ENCODE data around the gene CD93. TPM values are rescaled to one million over a fixed set of nuclear protein-coding genes. Genes with fewer than 3 reads are reported as not detected.

The CD93 gene
- total and polyA plus RNA-seq, 3 donors from 2014 or later: 9.4 to 14.8 (median 14.2) TPM

GRCh38 chr20:23118766-23119165 lies 32.6 kb upstream of the CD93 start:
- Histone ChIP-seq H3K27ac (no peak overlapping the region), H3K4me1 (no peaks in the 10 kb centered on the region), H3K9me3 (no peaks in the 10 kb centered on the region), H3K27me3 (no peaks in the 10 kb centered on the region), H3K4me3 (no peak overlapping the region), H3K36me3 (ENCODE audit: low read depth, missing control alignments) (no peaks in the 10 kb centered on the region)
- intact Hi-C loops (cut with DNase I; ENCODE audit: low total_unique reads): no loop called here
- TF ChIP-seq POLR2A (IDR thresholded peaks at IDR 0.05) (no peak), CTCF (IDR thresholded peaks at IDR 0.05) (no peak)
- DNase-seq: no peak
- WGBS, 2 donors: 84 to 96% methylated on average over 4 to 9 of the region's 9 CpGs

GRCh38 chr20:23118144-23118543 lies 32.0 kb upstream of the CD93 start:
- Histone ChIP-seq H3K4me1 (no peaks in the 10 kb centered on the region), H3K36me3 (ENCODE audit: low read depth, missing control alignments) (no peaks in the 10 kb centered on the region), H3K27ac (no peak overlapping the region), H3K27me3 (no peaks in the 10 kb centered on the region), H3K4me3 (no peak overlapping the region), H3K9me3 (no peaks in the 10 kb centered on the region)
- intact Hi-C loops (cut with DNase I; ENCODE audit: low total_unique reads): no loop called here
- 96 to 97% methylated on average over 7 to 8 of the region's 8 CpGs for WGBS, 2 donors
- no peak for TF ChIP-seq CTCF (IDR thresholded peaks at IDR 0.05)
- TF ChIP-seq POLR2A (IDR thresholded peaks at IDR 0.05): no peak
- DNase-seq: no peak

GRCh38 chr20:23117738-23118137 lies 31.6 kb upstream of the CD93 start:
- H3K27me3 ChIP-seq: no peaks in the 10 kb centered on the region

GRCh38 chr20:23116311-23117089 lies 30.4 kb upstream of the CD93 start:
- no peak overlapping the region for H3K4me3 ChIP-seq
- WGBS, 2 donors: 65 to 69% methylated on average over 10 of the region's 10 CpGs
- no peaks in the 10 kb centered on the region for H3K27me3 ChIP-seq
- H3K36me3 ChIP-seq (ENCODE audit: low read depth, missing control alignments): no peaks in the 10 kb centered on the region
- H3K27ac ChIP-seq: peak overlapping the region; percentile 24 to 44
- H3K9me3 ChIP-seq: no peaks in the 10 kb centered on the region
- no peak for DNase-seq
- intact Hi-C loops (cut with DNase I; ENCODE audit: low total_unique reads): no loop called here
- TF ChIP-seq CTCF (IDR thresholded peaks at IDR 0.05): no peak
- H3K4me1 ChIP-seq: no peaks in the 10 kb centered on the region

More at GRCh38 chr20:23117738-23118137, 31.6 kb upstream of the CD93 start:
- Histone ChIP-seq H3K36me3 (ENCODE audit: low read depth, missing control alignments) (no peaks in the 10 kb centered on the region), H3K4me3 (no peak overlapping the region), H3K9me3 (no peaks in the 10 kb centered on the region), H3K27ac (no peak overlapping the region), H3K4me1 (no peaks in the 10 kb centered on the region)
- TF ChIP-seq POLR2A (IDR thresholded peaks at IDR 0.05) (no peak), CTCF (IDR thresholded peaks at IDR 0.05) (no peak)
- 91 to 96% methylated on average over 6 to 8 of the region's 8 CpGs for WGBS, 2 donors
- no peak for DNase-seq
- intact Hi-C loops (cut with DNase I; ENCODE audit: low total_unique reads): no loop called here

- Histone ChIP-seq H3K4me3 (no peak overlapping the region), H3K27me3 (no peaks in the 10 kb centered on the region), H3K9me3 (no peaks in the 10 kb centered on the region), H3K36me3 (ENCODE audit: low read depth, missing control alignments) (no peaks in the 10 kb centered on the region), H3K4me1 (no peaks in the 10 kb centered on the region), H3K27ac (peak overlapping the region in 1 of 2 donors; percentile 44)
- 75 to 80% methylated on average over 3 of the region's 3 CpGs for WGBS, 2 donors
- TF ChIP-seq POLR2A (IDR thresholded peaks at IDR 0.05) (no peak), CTCF (IDR thresholded peaks at IDR 0.05) (no peak)
- no peak for DNase-seq
- intact Hi-C loops (cut with DNase I; ENCODE audit: low total_unique reads): no loop called here
These were observed 29.7 kb upstream of the CD93 start for GRCh38 chr20:23115822-23116221.

All from testis (tissue), 3 donors.